HG03457 (cell line): ENCODE measurements around the gene MYO1F.
"Not testable (repeated sequence)": the region's sequence is repeated elsewhere in the genome, so short reads cannot be mapped to it uniquely, and the experiment has no call there.

ENCODE experiments used
- ATAC-seq: cut with Tn5 transposase; IDR thresholded peaks from one replicate; pipeline ENCODE4 v1.9.1; 2021; ENCODE audit warnings: moderate number of reproducible peaks; ENCODE audit not compliant: unreplicated experiment

Gene MYO1F

DNA sequence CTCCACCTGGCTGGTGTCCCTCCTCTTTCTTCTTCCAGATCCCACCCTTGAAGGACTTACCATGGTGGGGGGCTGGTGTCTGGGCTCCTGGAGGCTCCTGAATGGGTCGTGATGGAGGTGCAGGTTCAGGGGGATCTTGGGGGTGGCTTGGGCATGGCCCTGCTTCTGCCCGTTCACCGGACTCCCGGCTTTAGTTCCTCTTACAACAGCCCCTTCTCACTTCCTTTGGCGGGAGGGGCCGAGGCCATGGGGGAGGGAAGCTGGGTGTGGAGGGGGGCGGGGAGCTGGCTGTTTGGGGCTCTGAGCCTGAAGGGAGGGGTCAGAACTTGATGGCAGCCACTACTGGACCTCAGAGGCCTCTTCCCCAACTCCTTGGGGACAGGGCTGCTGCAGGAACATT lies at the start of gene MYO1F:
MYO1F (minus strand) TSS at position 196 of the 400 bp plus-strand sequence; CDS start at position 63, 133 bp downstream.
- ATAC-seq: no peak

DNA sequence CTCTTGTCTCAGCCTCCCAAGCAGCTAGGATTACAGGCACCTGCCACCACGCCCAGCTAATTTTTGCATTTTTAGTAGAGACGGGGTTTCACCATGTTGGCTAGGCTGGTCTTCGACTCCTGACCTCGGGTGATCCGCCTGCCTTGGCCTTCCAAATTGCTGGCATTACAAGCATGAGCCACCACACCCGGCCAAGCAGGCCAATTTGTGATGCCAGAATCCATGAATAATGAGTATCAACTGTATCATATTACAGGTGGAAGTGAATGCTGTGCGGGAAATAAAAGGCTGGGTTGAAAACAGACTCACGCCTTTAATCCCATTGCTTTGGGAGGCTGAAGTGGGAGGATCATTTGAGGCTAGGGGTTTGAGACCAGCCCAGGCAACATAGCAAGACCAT lies 49.6 kb upstream of the MYO1F start:
- no peak for ATAC-seq

DNA sequence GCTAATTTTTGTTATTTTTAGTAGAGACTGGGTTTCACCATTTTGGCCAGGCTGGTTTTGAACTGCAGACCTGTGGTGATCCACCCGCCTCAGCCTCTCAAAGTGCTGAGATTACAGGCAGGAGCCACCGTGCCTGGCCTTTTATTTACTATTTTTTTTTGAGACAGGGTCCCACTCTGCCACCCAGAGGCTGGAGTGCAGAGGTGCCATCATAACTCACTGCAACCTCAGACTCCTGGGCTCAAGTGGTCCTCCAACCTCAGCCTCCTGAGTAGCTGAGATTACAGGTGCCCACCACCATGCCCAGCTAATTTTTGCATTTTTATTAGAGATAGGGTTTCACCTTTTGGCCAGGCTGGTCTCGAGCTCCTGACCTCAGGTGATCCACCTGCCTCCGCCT lies 45.6 kb upstream of the MYO1F start:
- not testable (repeated sequence) for ATAC-seq

DNA sequence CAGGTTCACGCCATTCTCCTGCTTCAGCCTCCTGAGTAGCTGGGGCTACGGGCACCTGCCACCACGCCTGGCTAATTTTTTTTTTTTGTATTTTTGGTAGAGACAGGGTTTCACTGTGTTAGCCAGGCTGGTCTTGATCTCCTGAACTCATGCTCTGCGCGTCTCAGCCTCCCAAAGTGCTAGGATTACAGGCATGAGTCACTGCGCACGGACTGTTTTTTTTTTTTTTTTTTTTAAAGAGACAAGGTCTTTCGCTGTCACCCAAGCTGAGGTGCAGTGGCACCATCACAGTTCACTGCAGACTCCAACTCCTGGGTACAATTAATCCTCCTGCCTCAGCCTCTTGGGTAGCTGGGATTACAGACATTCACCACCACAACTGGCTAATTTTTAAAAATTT lies 41.5 kb upstream of the MYO1F start:
- no peak for ATAC-seq

DNA sequence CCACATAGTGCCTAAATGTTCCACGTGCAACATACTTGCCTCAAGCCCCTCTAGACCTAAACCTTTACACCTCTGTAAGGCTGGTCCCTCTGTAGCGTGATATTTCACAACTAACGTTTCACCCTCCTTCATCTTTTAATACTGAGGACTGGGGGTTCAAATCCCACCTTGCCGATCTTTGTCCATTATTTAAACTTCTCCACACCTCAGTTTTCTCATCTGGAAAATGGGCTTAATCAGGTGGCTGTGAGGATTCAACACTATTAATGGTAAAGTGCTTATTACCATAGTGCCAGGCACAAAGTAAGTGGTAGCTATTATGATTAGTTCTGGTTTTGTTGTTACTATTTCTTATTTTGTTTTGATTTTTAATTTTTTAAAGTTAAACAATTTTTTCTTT lies 40.7 kb upstream of the MYO1F start:
- no peak for ATAC-seq

DNA sequence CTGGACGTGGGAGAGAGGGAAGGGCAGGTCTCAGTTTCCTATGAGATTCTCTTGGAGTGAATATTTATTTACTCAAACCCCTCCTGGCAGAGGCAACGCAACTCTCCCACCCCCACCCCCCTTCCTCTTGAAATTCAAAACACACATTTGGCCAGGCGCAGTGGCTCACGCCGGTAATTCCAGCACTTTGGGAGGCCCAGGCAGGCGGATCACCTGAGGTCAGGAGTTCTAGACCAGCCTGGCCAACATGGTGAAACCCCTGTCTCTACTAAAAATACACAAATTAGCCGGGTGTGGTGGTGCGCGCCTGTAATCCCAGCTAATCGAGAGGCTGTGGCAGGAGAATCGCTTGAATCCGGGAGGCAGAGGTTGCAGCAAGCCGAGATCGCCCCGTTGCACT lies 40.1 kb upstream of the MYO1F start:
- ATAC-seq: not testable (repeated sequence)

DNA sequence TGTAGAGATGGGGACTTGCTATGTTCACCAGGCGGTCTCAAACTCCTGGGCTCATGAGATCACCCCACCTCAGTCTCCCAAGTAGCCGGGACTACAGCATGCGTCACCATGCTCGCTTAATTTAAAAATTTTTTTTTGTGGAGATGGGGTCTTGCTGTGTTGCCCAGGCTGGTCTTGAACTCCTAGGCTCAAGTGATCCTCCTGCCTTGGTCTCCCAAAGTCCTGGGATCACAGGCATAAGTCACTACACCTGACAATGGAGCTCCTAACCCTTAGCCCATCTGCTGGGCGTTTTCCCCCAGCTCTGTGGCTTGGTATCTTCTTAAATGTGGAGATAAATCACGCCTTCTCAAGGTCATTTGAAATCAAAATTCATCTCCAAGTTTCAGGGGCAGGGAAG lies 39.6 kb upstream of the MYO1F start:
- no peak for ATAC-seq

DNA sequence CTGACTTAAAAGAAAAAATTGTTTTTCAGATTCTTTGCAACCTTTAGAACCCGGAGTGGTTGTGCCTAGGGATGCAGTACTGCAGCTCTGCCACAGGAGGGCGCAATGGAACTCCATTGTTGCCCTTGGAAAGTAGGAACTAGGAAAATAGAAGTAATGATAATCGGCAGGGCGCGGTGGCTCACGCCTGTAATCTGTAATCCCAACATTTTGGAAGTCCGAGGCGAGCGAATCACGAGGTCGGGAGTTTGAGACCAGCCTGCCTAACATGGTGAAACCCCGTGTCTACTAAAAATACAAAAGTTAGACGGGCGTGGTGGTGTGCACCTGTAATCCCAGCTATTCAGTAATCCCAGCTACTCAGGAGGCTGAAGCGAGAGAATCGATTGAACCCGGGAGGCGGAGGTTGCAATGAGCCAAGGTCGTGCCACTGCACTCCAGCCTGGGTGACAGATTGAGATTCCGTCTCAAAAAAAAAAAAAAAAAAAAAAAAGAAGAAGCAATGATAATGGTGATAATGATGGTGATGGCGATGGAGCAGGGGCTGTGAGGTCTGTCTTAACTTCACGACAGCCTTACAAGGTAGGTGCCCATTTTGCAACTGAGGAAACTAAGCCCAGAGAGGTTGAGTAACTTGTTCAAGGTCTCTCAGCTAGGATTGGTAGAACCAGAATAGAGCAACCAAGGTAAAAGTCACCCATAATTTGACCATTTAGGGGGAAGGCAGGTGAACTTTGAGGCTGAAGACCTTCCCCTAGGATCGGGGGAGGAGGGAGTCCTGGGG lies 38.8 kb upstream of the MYO1F start:
- ATAC-seq: no peak

DNA sequence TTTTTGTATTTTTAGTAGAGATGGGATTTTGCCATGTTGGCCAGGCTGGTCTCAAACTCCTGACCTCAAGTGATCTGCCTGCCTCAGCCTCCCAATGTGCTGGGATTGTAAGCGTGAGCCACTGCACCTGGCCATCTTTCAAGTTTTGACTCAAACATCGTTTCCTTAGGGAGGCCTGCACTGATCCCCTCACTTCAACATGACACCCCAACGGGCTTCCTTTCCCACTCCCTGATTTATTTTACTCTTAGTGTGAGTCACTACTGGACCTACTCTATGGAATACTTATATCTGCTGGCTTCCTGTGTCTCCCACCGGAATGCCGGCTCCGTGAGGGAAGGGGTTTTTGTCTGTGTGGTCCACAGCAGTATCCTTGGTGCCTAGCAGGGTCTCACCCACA lies 37.8 kb upstream of the MYO1F start:
- ATAC-seq: no peak

DNA sequence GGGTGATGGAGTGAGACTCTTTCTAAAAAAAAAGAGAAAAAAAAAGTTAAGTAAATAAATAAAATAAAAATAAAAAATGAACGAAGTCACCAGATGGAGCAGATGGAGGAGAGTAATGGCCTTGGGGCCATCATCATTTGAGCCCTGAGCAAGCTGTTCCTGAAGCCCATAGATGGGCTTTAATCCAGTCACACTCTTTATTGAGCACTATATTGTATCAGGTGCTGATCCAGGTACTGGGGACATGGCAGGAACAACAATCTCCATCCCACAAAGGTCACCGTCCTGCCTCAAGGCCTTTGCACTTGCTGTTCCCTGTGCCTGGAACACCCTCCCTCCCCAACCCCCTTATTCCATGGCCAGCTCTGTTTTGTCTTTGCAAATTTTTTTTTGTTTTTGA lies 37.2 kb upstream of the MYO1F start:
- no peak for ATAC-seq

DNA sequence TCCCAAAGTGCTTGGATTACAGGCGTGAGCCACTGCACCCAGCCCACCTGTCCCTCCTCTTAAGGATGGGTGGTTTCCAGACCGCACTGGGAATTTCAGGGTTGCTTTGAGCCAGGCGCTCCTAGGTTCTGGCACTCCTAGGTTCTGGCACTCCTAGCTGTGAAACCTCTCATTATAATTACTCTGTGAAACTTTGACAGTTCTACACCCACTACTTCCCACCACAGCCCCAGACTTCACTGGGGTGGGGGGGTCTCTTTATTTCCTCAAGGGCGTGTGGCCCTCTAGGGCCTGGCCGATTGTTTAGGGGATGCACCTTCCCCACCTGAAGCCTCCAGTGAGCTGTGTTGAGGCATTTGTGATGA lies 35.5 kb upstream of the MYO1F start:
- no peak for ATAC-seq

DNA sequence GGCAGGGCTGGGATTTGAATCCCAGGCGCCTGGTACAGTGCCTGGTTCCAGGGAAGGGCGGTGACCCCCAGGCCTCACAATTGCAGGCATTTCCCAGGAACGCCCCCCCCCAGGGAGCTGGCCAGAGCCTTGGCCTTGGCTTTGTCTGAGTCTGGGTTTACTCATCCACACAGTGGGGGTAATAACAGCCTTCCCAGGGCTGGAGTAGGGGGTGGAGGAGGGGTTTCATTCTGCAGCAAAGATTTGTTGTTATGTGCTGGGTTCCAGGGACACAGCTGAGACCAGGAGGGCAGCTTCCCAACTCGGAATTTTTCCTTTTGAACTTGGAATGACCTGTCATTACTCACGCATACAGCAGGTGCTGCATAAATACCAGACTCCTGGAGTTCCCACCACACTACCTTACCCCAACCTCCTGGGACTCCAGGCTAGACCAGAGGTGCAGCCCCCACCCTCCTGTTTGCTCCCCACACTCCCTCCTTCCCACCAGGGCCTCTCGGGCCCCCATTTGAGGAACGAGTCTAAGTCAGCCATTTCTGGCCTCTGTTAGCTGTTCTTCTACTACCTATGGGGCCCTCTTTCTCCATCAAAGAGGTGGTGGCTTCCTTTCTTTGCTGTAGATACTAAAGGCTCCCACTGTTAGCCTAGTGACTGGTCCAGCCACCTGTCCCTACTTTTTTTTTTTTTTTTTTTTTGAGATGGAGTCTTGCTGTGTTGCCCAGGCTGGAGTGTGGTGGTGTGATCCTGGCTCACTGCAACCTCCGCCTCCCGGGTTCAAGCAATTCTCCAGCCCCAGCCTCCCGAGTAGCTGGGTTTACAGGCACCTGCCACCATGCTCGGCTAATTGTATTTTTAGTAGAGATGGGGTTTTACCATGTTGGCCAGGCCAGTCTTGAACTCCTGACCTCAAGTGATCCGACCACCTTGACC lies 34.9 kb upstream of the MYO1F start:
- ATAC-seq: no peak

DNA sequence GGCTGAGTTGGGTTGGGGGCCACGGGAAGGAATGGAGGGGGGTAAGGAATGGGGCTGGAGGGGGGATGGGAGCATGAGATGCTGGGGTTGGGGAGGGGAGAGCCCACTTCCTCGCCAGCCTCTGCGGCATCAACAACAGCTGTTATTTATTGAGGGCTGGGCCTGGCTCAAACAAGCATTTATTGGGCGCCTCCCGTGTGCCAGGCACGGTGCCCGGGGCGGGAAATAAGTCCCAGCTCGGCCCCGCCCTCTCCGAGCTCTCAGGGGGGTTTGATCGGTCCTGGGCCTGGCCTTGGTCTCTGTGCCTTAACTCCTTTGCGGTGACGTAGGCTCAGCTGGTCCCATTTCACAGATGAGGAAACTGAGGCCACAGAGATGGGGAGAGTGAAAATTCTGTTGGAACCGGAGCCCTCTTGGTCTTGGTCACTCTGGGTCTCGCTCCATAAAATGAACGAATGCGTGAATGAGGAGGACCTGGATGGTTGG lies 34.2 kb upstream of the MYO1F start:
- no peak for ATAC-seq

DNA sequence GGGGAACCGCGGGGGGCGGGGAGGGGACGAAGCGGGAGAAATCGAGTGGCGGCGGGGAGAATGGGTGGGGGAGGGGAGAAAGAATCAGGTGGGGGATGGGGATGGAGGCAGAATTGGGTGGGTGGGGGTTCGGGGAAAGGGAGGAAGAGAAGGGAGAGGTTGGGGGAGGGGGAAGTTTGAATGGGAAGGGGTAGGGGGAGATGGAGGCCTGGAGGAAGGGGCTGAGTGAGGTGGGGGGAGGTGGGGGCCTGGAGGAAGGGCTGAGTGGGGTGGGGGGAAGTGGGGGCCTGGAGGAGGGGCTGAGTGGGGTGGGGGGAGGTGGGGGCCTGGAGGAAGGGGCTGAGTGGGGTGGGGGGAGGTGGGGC lies 33.7 kb upstream of the MYO1F start:
- no peak for ATAC-seq

DNA sequence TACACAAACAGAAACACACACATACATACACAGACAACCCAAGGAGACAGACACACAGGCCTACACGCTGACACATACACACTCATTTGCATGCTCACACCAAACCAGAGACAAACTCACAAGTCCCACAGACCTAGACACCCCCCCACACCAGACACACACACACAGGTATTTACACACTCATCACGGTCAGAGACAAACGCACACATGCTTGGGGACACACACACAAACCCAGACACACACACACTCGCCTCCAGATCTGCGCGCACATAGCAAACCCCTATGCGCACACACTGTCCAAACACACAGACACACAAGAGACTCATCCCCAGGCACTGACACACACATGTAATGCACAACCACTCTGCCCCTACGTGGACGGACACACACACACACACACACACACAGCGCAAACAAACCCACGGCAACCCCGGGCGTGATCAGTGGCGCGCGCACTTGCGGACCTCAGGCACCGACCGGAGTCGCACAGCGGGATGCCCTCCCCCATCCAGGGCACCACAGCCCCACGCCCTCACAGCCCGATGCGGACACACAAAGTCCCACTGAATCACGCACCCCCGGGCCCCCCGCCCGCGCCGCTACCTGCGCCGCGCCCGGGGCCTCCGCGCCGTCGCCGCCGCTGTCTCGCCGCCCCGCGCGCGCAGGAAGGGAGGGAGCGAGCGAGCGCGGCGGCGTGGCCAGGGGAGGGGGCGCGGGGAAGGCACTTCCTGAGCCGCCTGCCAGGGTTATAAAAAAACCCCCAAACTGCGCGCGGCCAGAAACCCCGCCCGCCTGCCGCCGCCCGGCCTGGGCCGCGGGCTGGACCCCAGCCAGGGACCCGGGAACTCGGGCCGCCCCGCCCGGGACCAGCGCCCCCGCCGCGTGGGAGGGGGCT lies 33.0 kb upstream of the MYO1F start, which contains the start of gene ADAMTS10:
ADAMTS10 (minus strand) TSS at position 675 of the 895 bp plus-strand sequence. CDS start 5,005 bp downstream, outside the sequence.
- no peak for ATAC-seq

DNA sequence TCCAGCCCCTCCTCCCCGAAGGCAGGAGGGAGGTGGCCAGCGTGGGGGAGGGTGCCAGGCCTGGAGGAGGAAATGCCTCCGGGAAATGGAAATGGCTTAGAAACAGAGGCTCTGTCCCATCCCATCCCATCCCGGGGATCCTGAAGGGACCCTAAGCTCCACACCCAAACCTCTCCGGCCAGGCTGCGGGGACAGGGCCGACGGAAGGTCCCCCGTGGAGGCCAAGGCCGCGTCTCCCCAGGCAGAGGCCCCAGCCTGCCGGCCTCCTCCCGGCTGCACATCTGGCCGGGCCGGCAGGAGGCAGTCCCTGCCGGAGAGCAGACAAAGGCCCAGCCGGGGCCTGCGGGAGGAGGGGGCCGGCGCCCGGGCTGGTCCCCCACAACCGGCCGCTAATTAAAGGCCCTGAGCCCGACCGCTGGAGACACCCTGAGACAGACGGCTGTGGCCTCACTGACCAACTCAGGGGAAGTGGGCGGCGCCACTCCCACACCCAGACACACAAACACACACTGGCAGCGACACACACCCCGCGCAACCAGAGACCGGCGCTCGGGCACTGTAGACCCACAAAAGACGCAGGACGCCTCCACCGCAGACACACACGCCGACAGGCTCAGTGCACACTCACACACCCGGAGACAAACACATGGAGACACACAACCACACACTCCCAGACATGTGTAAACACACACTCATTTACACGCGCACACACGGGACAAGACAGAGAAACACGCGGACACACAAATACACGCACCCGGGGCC lies 32.2 kb upstream of the MYO1F start:
- ATAC-seq: no peak

DNA sequence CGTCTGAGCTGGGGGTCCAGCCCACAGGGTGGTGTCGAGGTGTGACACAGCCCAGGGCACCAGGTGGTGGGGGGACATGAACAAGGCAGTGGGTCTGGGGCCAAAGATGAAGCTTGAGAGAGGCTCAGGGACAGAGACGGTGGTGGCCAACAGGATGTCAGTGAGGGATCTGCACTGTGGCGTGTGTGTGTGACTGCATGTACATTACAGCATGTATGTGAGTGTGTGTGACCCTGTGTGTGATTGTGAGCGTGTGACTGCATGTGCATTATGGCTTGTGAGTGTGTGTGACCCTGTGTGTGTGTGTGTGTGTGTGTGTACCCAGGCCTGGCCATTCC lies 31.7 kb upstream of the MYO1F start:
- ATAC-seq: no peak

DNA sequence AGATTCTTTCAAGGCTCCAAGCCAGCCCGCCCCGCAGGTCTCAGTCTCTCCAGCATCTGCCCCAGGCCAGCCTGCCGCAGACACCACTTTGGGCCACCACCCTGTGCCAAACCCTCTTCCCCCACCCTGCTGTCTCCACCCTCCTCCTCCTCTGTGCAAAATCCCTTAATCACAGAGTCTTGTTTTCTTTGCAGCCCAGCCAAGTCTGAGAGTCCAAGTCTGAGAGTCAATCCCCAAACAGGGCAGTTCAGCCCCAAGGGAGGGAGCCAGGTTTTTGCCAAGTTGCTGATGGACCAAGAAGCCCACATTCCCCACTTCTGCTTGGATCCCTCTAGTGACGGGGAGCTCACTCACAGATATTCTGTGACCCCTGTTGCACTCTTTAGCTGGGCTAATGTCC lies 30.1 kb upstream of the MYO1F start:
- no peak for ATAC-seq

DNA sequence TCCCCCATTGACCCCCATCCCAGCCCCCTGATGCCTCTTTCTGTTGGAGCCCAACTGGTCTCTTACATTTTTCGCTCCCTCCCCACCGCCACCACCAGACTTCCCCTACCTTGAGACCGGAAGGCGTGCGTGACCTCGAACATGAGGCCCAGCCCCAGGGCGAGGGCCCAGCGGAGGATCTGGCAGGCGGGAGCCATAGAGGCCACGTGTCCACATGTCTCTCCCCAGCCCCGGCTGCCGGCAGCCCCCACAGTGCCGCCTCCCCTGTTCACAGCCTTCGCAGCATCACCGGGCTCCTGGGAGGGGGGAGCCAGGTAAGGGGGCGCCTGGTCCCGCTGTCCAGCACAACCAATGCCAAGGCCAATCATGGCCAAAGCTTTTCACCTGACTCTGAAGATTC lies 28.3 kb upstream of the MYO1F start:
- no peak for ATAC-seq

DNA sequence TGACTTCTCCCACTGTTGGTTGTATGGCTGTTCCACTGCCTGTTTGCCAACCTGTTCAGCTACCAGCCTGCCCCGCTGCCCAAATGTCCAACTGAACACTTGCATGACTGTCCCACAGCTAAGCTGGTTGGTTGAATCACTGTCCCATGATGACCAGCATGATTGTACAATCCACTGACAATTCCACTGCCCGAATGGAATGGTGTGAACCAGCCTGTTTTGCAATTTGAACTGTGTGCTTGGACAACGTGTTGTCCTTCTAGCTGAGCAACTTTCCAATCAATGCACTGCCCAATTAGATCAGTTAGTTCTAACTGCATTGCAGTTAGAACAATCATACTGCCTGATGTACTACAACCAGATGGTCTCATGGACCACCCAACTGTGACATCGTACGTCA lies 24.6 kb upstream of the MYO1F start:
- no peak for ATAC-seq
